Heart left ventricle (tissue), 16 donors: ENCODE measurements around the gene IQSEC1. TPM values are rescaled to one million over a fixed set of nuclear protein-coding genes. Genes with fewer than 3 reads are reported as not detected.

Experiments used
- ATAC-seq, 4 donors: fragments of 200-7000 bp; cut with Tn5 transposase; one replicate each; pipeline ENCODE4 v1.9.1; 2020 to 2022; ENCODE audit warnings: moderate library complexity in 4 of 4, mild to moderate bottlenecking in 3 of 4, moderate number of reproducible peaks in 1 of 4
- DNase-seq, 5 donors: peaks; one replicate each; pipeline ENCODE4 v3.0.0-alpha.2; 2020
- H3K27ac ChIP-seq, 12 donors: fragments of 200-600 bp; sonication (generic) in 4 of 12; one replicate each; pipeline versions ENCODE4 v1.5.0 to v1.8.0; 2016 to 2022; ENCODE audit warnings: mild to moderate bottlenecking in 2 of 12
- H3K27me3 ChIP-seq, 9 donors: fragments of 200-600 bp; sonication (generic) in 2 of 9; one replicate each; pipeline versions ENCODE4 v1.5.1 to v1.8.0; 2016 to 2022; ENCODE audit warnings: mild to moderate bottlenecking in 3 of 9
- H3K36me3 ChIP-seq, 9 donors: fragments of 200-600 bp; sonication (generic) in 2 of 9; one replicate each; pipeline versions ENCODE4 v1.5.0 to v1.8.0; 2018 to 2022; ENCODE audit warnings: mild to moderate bottlenecking in 2 of 9
- H3K4me1 ChIP-seq, 12 donors: fragments of 200-600 bp; sonication (generic) in 4 of 12; one replicate each; pipeline versions ENCODE4 v1.5.0 to v1.8.0; 2016 to 2022; ENCODE audit warnings: mild to moderate bottlenecking in 3 of 12
- H3K4me3 ChIP-seq, 12 donors: fragments of 200-600 bp; sonication (generic) in 4 of 12; one replicate each; pipeline versions ENCODE4 v1.5.0 to v1.8.0; 2017 to 2022; ENCODE audit warnings: mild to moderate bottlenecking in 9 of 12, moderate library complexity in 4 of 12
- H3K9me3 ChIP-seq, 12 donors: fragments of 200-600 bp; sonication (generic) in 4 of 12; one replicate each; pipeline versions ENCODE4 v1.5.0 to v1.8.0; 2016 to 2022; ENCODE audit warnings: mild to moderate bottlenecking in 1 of 12
- POLR2A ChIP-seq, 2 donors: fragments of 450-650 bp; IDR thresholded peaks; one replicate each; pipeline ENCODE4 v1.6.1; 2017; ENCODE audit warnings: antibody characterized with exemption in 2 of 2, mild to moderate bottlenecking in 2 of 2, moderate library complexity in 2 of 2
- WGBS, 4 donors: extraction: QIAGEN DNeasy Blood & Tissue Kit in 2 of 4; methylation state at CpG; one replicate each; pipeline versions ENCODE4 v1.1.5 to v1.1.7; 2013 to 2018; 5-methylcytosine and 5-hydroxymethylcytosine counted together
- intact Hi-C, 10 donors: fragments of 100-400 bp; cut with DNase I; formaldehyde crosslinking; loops; one replicate each; pipeline versions ENCODE4 v1.11.1 to v1.14.2; 2022
- polyA plus RNA-seq, 2 donors: library from polyadenylated mRNA; stranded (reverse); fragments of 200-250 nt; gene quantifications; one replicate each; pipeline ENCODE4 v1.2.3, GENCODE V29; 2013
- total RNA-seq, 9 donors: library from RNA; depleted of rRNA in 2 of 9; stranded (reverse); fragments of >200 nt in 2 of 9; fragmentation: NEBNext Ultra II Directional in 3 of 9; extraction: Animal tissue kit (Norgen Biotek cat#: 25700) in 3 of 9; gene quantifications; one replicate each; pipeline versions ENCODE4 v1.1.0 to v1.2.4, GENCODE V29; 2016 to 2023
- TF ChIP-seq, protein P1 (sequence below), 12 donors: fragments of 200-600 bp; sonication (generic) in 4 of 12; IDR thresholded peaks; one replicate each; pipeline versions ENCODE4 v1.5.0 to v1.8.0; 2018 to 2022; ENCODE audit warnings: antibody characterized with exemption in 12 of 12, mild to moderate bottlenecking in 5 of 12
- donor health status: ischemic (EF 13 %, LVEDD 7.1; RV severe dilation, severe dysfunction).
- donor health status: healthy with polysubstance abuse.
- donor health status: DM: no; HTN: yes; CAD: no.
- donor health status: DM: no; HTN: no; CAD: no.
- donor health status: ischemic (EF 25% LVEDD 6.9; RV normal size, moderate dysfunction).
- donor health status: ischemic (EF 25% LVEDD 5.7; RV mildly dilated, moderate dysfunction).
- donor health status: healthy.
- donor health status: DM: yes; HTN: yes; CAD: no.
- donor health status: ischemic (EF 35%, LVEDD 5.7; RV mildly dilated, moderate dysfunction).
- donor health status: nonischemic (EF 11% LVEDD 7.7; RV severe dilation, severe dysfunction).
- donor health status: DM: yes; HTN: yes; CAD: no.
- donor health status: PGD.
- donor health status: ischemic (EF 29% LVEDD 5.4; RV normal size, mild dysfunction).
- donor health status: nonischemic (EF 23%, LVEDD 6.1; RV moderate dilation, normal function).

Gene IQSEC1
- total and polyA plus RNA-seq, 11 donors = 28.8 to 79.1 (median 62.2) TPM

GRCh38 chr3:12929801-12930200 lies 143.4 kb downstream of the IQSEC1 start:
- H3K36me3 ChIP-seq = peaks cover 0 to 72% (median 22%) of the 10 kb centered on the region in 9 donors

GRCh38 chr3:12926660-12927059 lies 146.6 kb downstream of the IQSEC1 start:
- intact Hi-C loops = loop anchor here in 1 of 10 donors (5.0 kb wide), 1 partner anchor 56 kb away; no protein-coding TSS in a partner anchor
- WGBS, 4 donors = 40 to 58% (median 51%) methylated on average over 5 to 7 of the region's 7 CpGs
- Histone ChIP-seq H3K9me3 (no peaks in the 10 kb centered on the region), H3K27ac (peak overlapping the region in 9 of 12 donors; percentile 9 to 76 (median 50)), H3K4me1 (peaks cover 6 to 99% (median 69%) of the 10 kb centered on the region in 12 donors), H3K4me3 (no peak overlapping the region), H3K27me3 (no peaks in the 10 kb centered on the region), H3K36me3 (peaks cover 0 to 76% (median 40%) of the 10 kb centered on the region in 9 donors)
- peak; percentile 52 to 67 (median 60) for ATAC-seq
- no peak for TF ChIP-seq POLR2A (IDR thresholded peaks at IDR 0.05)
- TF ChIP-seq, protein P1, sequence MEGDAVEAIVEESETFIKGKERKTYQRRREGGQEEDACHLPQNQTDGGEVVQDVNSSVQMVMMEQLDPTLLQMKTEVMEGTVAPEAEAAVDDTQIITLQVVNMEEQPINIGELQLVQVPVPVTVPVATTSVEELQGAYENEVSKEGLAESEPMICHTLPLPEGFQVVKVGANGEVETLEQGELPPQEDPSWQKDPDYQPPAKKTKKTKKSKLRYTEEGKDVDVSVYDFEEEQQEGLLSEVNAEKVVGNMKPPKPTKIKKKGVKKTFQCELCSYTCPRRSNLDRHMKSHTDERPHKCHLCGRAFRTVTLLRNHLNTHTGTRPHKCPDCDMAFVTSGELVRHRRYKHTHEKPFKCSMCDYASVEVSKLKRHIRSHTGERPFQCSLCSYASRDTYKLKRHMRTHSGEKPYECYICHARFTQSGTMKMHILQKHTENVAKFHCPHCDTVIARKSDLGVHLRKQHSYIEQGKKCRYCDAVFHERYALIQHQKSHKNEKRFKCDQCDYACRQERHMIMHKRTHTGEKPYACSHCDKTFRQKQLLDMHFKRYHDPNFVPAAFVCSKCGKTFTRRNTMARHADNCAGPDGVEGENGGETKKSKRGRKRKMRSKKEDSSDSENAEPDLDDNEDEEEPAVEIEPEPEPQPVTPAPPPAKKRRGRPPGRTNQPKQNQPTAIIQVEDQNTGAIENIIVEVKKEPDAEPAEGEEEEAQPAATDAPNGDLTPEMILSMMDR (IDR thresholded peaks at IDR 0.05) = no peak
- DNase-seq = peak in 4 of 5 donors; percentile 49 to 76 (median 65)

More at GRCh38 chr3:12929801-12930200, 143.4 kb downstream of the IQSEC1 start:
- Histone ChIP-seq H3K27ac (peak overlapping the region in 3 of 12 donors; percentile 77 to 89 (median 86)), H3K4me3 (no peak overlapping the region), H3K9me3 (no peaks in the 10 kb centered on the region), H3K4me1 (peaks cover 22 to 99% (median 72%) of the 10 kb centered on the region in 12 donors), H3K27me3 (no peaks in the 10 kb centered on the region)
- 77 to 88% (median 83%) methylated on average over 5 to 6 of the region's 6 CpGs for WGBS, 4 donors
- intact Hi-C loops = loop anchor here in 8 of 10 donors (5.0 kb wide), 3 partner anchors 38 to 62 kb away; no protein-coding TSS in a partner anchor
- TF ChIP-seq, protein P1 (IDR thresholded peaks at IDR 0.05) = no peak
- TF ChIP-seq POLR2A (IDR thresholded peaks at IDR 0.05) = no peak
- ATAC-seq (no peak), DNase-seq (no peak)

- intact Hi-C loops = loop anchor here in 1 of 10 donors (5.0 kb wide), 1 partner anchor 57 kb away; no protein-coding TSS in a partner anchor
- WGBS, 4 donors = 83 to 91% (median 85%) methylated on average over 5 to 7 of the region's 7 CpGs; no CpG with 5 or more reads in 1 of the 4 donors
- H3K27me3 ChIP-seq = no peaks in the 10 kb centered on the region
- no peaks in the 10 kb centered on the region for H3K9me3 ChIP-seq
- DNase-seq (no peak), ATAC-seq (no peak)
- no peak overlapping the region for H3K4me3 ChIP-seq
- H3K36me3 ChIP-seq = peaks cover 0 to 76% (median 49%) of the 10 kb centered on the region in 9 donors
- peaks cover 6 to 92% (median 59%) of the 10 kb centered on the region in 12 donors for H3K4me1 ChIP-seq
- peak overlapping the region in 5 of 12 donors; percentile 43 to 76 (median 62) for H3K27ac ChIP-seq
- TF ChIP-seq, protein P1 (IDR thresholded peaks at IDR 0.05) = no peak
- no peak for TF ChIP-seq POLR2A (IDR thresholded peaks at IDR 0.05)
These were observed 147.6 kb downstream of the IQSEC1 start for GRCh38 chr3:12925648-12926047.

- DNase-seq (no peak), ATAC-seq (no peak)
- Histone ChIP-seq H3K9me3 (no peaks in the 10 kb centered on the region), H3K4me3 (no peak overlapping the region), H3K36me3 (peaks cover 0 to 81% (median 56%) of the 10 kb centered on the region in 9 donors), H3K27ac (peak overlapping the region in 3 of 12 donors; percentile 57 to 72 (median 69)), H3K27me3 (no peaks in the 10 kb centered on the region), H3K4me1 (peaks cover 6 to 85% (median 51%) of the 10 kb centered on the region in 12 donors)
- intact Hi-C loops = no loop called here
- 69 to 84% (median 74%) methylated on average over 11 to 22 of the region's 22 CpGs for WGBS, 4 donors
- TF ChIP-seq, protein P1 (IDR thresholded peaks at IDR 0.05) = no peak
- TF ChIP-seq POLR2A (IDR thresholded peaks at IDR 0.05) = no peak
These were observed 148.8 kb downstream of the IQSEC1 start for GRCh38 chr3:12924437-12924836.
